Kidney (tissue), 14 donors: Measurements from ENCODE around the gene RAPGEF4. TPM values are rescaled to one million over a fixed set of nuclear protein-coding genes. Genes with fewer than 3 reads are reported as not detected.

Experiments
- DNase-seq, 5 donors: peaks; one replicate each; pipeline ENCODE4 v3.0.0-alpha.2; 2013 to 2020
- FAIRE-seq: peaks from 2 replicates; lab custom pipeline; 2012; peaks lifted over from hg19 to GRCh38; lab: Jason Lieb, UNC
- H3K27ac ChIP-seq, 2 donors: one replicate each; pipeline ENCODE4 v1.7.0; 2013; ENCODE audit warnings: low read depth in 2 of 2, low read length in 2 of 2, inconsistent platforms in 1 of 2
- H3K27me3 ChIP-seq: one replicate; pipeline ENCODE4 v1.7.1; 2013; ENCODE audit warnings: low read length, inconsistent platforms; ENCODE audit not compliant: control insufficient read depth, insufficient read depth
- H3K36me3 ChIP-seq, 3 donors: one replicate each; pipeline versions ENCODE4 v1.7.0 to v1.7.1; 2013; ENCODE audit warnings: low read length in 3 of 3, control low read depth in 1 of 3, inconsistent platforms in 1 of 3; ENCODE audit not compliant: insufficient read depth in 3 of 3, control insufficient read depth in 2 of 3
- H3K4me1 ChIP-seq, 3 donors: one replicate each; pipeline versions ENCODE4 v1.7.0 to v1.7.1; 2013; ENCODE audit warnings: low read length in 3 of 3, inconsistent platforms in 1 of 3, low read depth in 1 of 3; ENCODE audit not compliant: control insufficient read depth in 2 of 3, insufficient read depth in 2 of 3
- H3K4me3 ChIP-seq, 3 donors: one replicate each; pipeline versions ENCODE4 v1.7.0 to v1.8.1; 2013; ENCODE audit warnings: low read length in 3 of 3, control low read depth in 1 of 3, inconsistent platforms in 1 of 3
- H3K9ac ChIP-seq, 3 donors: one replicate each; pipeline versions ENCODE4 v1.7.0 to v1.7.1; 2013; ENCODE audit warnings: low read length in 3 of 3, control low read depth in 1 of 3, inconsistent platforms in 1 of 3
- H3K9me3 ChIP-seq, 3 donors: one replicate each; pipeline versions ENCODE4 v1.7.0 to v1.7.1; 2013; ENCODE audit warnings: low read length in 3 of 3, control low read depth in 1 of 3, inconsistent platforms in 1 of 3; ENCODE audit not compliant: control insufficient read depth in 2 of 3, insufficient read depth in 1 of 3
- CTCF ChIP-seq: IDR thresholded peaks from 3 replicates; pipeline ENCODE4 v1.5.1; 2012; ENCODE audit warnings: mild to moderate bottlenecking, moderate library complexity, borderline replicate concordance; ENCODE audit not compliant: insufficient read depth; ENCODE audit errors: extremely low read depth
- intact Hi-C: fragments of 100-400 bp; cut with DNase I; formaldehyde crosslinking; loops from one replicate; pipeline ENCODE4 v1.11.1; 2022
- polyA plus RNA-seq: library from polyadenylated mRNA; stranded (reverse); fragments of 350-450 nt; fragmentation: Illumina TruSeq; extraction: RNeasy Lipid Tissue Mini Kit (QIAGEN cat#74804); gene quantifications from one replicate; pipeline ENCODE4 v1.2.3, GENCODE V29; 2014; ENCODE audit warnings: low read depth, low replicate concordance; ENCODE audit not compliant: insufficient read depth
- total RNA-seq: library from RNA; stranded (reverse); fragmentation: NEBNext Ultra II Directional; extraction: Animal tissue kit (Norgen Biotek cat#: 25700); gene quantifications from one replicate; pipeline ENCODE4 v1.2.1, GENCODE V29; 2021
- donor health status: control.
- donor health status: control.
- donor health status: control.
- donor health status: control.
- donor health status: control.
- donor health status: DM: yes; HTN: yes; CAD: no.
- donor health status: Normal renal cell carcinoma (clear cell type).

Gene RAPGEF4
- total and polyA plus RNA-seq, 2 donors from 2014 or later, result 3.8 to 13.6 TPM

- no peaks in the 10 kb centered on the region for H3K36me3 ChIP-seq
- no peaks in the 10 kb centered on the region for H3K4me1 ChIP-seq
- H3K4me3 ChIP-seq, result no peak overlapping the region
- TF ChIP-seq CTCF, result no peak
- no peak overlapping the region for H3K9ac ChIP-seq
- H3K27ac ChIP-seq, result no peak overlapping the region
- no peaks in the 10 kb centered on the region for H3K9me3 ChIP-seq
- no peaks in the 10 kb centered on the region for H3K27me3 ChIP-seq
- no peak for DNase-seq
- FAIRE-seq, result no peak
- intact Hi-C loops, result no loop called here
Measured at GRCh38 chr2:172702451-172702850, 33.2 kb upstream of the RAPGEF4 start.

- Histone ChIP-seq H3K9ac (no peak overlapping the region), H3K36me3 (no peaks in the 10 kb centered on the region), H3K4me3 (no peak overlapping the region), H3K9me3 (no peaks in the 10 kb centered on the region), H3K27ac (no peak overlapping the region), H3K27me3 (no peaks in the 10 kb centered on the region), H3K4me1 (no peaks in the 10 kb centered on the region)
- FAIRE-seq, result no peak
- intact Hi-C loops, result no loop called here
- peak; percentile 36 for TF ChIP-seq CTCF
- DNase-seq, result peak in 2 of 5 donors; percentile 17 to 44
Measured at GRCh38 chr2:172704072-172704936, 31.3 kb upstream of the RAPGEF4 start.

DNA sequence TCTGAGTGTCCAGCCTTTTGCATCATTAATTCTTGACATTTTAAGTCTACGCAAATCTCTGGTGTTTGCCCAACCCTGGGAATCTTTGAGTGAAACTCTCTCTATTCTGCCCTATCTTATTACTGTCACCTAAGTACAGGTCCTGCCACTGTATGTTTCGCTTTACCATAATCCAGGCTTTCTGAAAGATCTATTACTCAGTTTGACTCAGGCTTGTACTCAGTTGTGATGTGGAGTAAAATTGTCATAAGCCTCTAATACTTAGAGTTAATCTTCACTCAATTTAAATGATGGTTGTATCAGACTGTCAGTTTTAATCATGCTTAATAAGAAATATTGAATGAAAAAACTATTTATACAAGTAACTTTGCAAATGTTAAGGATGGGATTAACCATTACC is 30.3 kb upstream of the RAPGEF4 start:
- DNase-seq, result no peak
- no peaks in the 10 kb centered on the region for H3K4me1 ChIP-seq
- no peak overlapping the region for H3K27ac ChIP-seq
- no peak overlapping the region for H3K9ac ChIP-seq
- no peaks in the 10 kb centered on the region for H3K9me3 ChIP-seq
- intact Hi-C loops, result no loop called here
- FAIRE-seq, result no peak
- no peaks in the 10 kb centered on the region for H3K27me3 ChIP-seq
- no peak for TF ChIP-seq CTCF
- no peaks in the 10 kb centered on the region for H3K36me3 ChIP-seq
- no peak overlapping the region for H3K4me3 ChIP-seq
